ENCODE data around the gene GLCCI1.
A peak's percentile ranks its signal among the peaks of the same experiment; 100 is the strongest.

The GLCCI1 gene

DNA sequence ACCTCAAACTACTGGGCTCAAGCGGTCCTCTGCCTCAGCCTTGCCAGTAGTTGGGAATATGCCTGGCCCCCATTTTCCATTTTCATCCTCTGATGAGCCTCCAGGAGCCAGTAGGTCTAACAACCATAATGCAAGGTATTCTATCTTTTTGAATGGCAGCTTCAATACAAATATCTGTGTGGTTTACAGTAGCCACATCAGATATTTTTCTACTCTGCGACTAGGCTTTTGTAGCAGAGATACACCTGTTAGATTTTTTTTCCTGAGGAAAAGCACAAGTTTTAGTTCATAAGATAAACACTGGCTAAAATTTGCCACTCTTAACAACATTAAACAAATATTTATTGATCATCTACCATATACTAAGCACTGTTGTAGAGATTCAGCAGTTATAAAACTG, 3.9 kb upstream of the GLCCI1 start:
- no peak for DNase-seq

- DNase-seq = no peak
These were observed 3.3 kb upstream of the GLCCI1 start for GRCh38 chr7:7965301-7965700.

DNA sequence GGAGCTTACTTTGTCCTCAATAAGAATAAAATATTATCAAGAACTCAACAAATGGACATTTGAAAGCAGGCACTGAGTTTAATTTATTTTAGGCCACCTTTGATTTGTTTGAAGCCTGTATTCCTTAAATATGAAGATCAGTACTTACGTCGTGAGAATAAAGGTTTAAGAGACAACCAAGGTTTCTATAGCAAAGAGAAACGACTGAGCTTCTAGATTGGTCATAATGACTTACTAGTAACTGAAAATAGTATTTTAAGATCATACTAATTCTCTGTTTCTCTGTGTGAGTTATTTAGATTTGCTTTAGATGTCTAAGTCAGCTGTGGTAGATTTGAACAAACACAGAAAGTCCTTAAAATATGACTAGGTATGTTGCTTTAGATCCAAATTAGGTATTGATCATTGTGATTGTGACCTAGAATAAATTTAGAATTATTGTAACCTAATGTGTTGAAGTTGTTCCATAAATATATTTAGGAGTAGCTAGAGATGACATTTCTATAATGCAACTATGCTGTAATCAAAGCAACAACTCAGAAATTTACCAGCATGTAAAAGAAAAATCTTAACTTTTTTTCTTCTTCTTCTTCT, 2.4 kb upstream of the GLCCI1 start:
- no peak for DNase-seq

DNA sequence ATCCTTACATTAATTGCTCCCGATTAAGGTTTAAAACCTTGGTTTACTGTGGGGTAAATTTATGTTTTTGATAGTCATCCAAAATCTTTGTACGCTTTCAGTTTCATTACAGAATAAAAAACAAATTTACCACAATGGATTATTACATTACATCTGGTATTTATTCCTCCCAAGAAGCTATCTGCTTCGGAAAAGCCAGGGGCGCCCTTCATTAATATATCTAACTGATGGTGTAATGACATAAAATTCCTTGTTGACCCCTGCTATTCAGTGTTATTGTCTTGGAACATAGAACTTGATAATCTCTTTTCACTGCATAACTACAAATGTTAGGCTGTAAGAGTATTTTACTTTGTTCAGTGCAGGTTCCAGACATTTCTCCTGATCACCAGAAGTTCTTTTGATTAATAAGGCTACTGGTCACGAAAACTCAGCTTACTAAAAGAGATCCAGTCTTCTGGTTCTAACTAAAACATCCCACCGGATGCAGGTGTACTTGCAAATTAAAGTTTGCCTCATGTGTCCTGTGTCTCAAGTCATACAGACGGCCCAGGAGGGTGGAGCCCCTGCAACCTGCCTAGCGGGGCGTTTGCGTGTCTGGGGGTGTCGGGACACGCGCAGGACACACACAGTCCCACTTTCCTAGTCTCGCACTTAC, 581 bp upstream of the GLCCI1 start:
- no peak for DNase-seq

DNA sequence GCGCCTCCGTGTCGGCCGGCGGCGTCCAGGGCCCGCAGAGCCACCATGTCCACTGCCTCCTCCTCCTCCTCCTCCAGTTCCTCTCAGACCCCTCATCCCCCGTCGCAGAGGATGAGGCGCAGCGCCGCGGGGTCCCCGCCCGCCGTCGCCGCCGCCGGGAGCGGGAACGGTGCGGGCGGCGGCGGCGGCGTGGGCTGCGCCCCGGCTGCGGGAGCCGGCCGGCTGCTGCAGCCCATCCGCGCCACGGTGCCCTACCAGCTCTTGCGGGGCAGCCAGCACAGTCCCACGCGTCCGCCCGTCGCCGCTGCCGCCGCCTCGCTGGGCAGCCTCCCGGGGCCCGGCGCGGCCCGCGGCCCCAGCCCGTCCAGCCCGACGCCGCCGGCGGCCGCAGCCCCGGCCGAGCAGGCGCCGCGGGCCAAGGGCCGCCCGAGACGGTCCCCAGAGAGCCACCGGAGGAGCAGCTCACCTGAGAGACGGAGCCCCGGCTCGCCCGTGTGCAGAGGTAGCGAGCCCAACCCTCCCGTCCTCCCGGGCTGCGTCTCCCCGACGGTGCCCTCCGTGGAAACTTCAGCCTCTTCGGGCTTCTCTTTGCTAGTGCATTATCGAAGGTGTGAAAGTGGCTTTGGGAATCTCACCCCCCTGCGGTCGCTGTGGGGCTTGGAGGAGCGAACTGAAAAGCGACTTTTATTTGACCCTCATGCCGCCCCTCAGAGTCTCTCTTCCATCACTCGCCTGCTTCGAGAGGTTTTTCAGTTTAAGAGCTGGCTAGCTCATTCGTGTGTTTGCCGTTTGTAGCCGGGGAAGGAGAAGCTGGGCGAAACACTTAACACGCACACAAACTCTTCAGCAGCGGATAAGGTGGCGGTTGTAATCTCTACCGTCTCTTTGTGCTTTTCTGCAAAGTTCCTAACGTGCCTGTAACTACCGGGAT, 975 bp downstream of the GLCCI1 start:
- peak; percentile 67 for DNase-seq

GRCh38 chr7:7970237-7970530, 1.6 kb downstream of the GLCCI1 start:
- DNase-seq = no peak

DNA sequence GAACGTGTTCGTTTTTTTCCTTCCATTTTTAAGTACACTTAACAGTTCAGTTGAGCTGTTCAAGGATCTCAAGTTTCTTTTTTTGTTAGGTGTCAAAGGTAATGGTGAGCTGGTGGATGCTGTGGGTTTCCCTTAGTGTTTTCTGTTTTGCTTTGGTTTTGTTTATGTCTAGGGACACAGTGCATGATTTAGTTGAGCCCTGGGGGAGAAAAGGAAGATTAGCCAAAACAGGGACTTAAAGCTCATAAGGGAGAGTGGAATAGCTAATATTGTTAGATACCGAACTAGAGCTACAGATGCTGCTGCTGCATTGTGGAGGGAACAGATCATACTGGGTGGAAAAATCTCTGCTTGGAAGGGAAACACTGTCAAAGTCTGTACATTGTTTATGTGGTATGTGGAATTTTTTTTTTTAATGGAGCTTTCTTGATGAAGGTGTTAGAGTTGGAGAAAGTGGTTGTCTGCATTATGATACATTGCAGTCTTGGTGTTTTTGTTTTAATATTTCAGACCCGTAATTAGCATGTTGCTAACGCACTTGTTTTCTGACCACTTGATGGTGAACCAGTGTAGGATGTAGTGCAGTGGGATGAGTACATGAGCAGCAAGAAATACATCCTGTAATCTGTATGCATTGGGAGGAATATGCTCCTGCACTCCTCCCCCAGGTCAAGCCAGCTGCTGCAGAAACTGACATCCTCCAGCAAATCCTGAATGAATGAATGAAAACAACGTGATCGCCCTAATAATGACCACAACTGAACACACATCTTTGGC, 2.1 kb downstream of the GLCCI1 start:
- DNase-seq = no peak

DNA sequence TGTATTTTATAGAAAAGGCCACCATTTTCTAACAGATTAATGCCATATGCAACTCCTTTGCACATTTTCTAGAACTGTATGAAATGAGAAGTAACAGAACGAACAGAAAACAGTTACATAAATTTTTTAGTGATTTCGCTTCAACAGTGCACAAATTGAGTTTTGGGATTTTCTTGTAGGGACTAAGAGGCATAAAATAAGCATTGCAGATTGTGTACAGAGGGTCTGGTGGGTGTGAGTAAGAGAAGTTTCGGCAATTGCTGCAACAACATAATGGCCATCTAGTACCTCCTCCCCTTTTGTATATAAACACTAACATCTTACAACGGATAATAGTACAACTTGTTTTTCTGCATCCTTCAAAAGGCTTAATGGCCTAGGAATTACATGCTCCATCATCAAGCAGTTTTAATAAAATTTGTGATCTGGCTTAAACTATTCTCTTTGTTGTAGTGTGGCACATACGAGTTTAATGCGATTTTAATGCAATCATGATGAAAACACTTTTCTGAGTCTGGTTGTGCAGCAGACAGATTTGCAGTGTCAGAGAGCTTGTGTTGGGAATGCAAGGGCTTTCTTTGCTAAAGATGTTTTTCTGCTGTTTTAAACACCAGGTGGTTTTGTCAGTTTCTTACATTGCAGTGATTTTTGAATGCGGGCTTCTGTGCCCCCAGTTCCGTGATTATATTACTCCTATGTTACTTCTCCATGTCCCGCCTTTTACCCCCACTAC, 2.9 kb downstream of the GLCCI1 start:
- DNase-seq = no peak

GRCh38 chr7:7972128-7972527, 3.5 kb downstream of the GLCCI1 start:
- DNase-seq = no peak

GRCh38 chr7:7972922-7973594, 4.5 kb downstream of the GLCCI1 start:
- DNase-seq = no peak

- no peak for DNase-seq
These were observed 8.1 kb downstream of the GLCCI1 start for GRCh38 chr7:7976677-7977076.

DNA sequence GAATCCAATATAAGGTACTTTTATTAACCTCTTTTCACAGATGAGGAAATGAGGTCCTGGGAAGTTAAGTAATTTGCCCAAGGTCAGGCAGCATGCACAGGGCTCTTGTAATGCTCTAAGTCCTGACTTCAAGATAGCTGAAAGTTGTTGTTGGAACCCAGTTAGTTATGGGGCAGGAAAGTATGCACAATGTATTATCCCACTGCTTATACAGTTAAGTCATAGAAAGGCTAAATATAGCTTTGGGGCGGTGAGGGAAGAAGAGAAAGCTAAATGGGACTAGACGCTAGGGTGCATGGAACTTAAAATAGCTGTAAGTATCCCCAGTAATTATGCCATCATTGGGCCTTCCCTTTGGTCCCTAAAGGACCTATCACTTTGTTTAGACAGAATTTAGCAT, 9.2 kb downstream of the GLCCI1 start:
- DNase-seq = no peak

GRCh38 chr7:7978860-7979259, 10.3 kb downstream of the GLCCI1 start:
- no peak for DNase-seq

DNA sequence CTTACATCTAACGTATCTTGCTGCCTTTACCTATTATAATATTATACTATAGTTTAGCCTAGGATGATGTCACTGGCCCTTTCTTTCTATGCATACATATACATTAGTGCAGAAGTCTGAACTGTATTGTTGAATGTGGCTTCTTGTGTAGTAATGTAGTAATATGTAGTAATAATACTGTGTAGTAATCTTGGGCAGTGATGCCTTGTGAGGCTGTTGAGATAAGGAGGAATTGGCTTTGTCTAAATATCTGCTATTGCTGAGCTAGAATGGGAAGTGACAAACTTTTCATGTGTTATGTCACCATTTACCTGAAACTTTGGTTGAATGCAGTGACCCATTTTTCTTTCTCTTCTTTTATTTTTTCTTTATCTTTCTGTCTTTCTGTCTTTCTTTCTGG, 11.0 kb downstream of the GLCCI1 start:
- no peak for DNase-seq

- no peak for DNase-seq
These were observed 11.5 kb downstream of the GLCCI1 start for GRCh38 chr7:7980134-7980533.

- DNase-seq = no peak
These were observed 14.3 kb downstream of the GLCCI1 start for GRCh38 chr7:7982904-7983303.

DNA sequence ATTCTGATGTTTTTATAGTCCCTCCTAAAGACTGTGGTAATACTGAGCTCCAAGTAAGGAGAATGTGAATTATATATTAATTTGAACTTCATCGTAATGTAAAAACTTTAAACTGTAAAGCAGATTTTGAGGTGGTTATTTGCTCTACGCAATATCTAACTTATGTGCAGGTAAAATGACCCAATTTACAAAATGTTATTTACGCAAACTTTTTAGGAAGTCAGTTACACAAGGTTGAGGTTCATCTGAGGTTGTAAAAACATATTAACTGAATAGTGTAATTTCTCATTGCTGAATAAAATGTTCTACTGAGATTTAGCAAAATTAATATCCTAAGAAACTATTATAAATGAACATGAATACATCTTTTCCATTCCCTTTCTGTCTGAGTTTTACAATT, 15.8 kb downstream of the GLCCI1 start:
- no peak for DNase-seq

- no peak for DNase-seq
These were observed 20.1 kb downstream of the GLCCI1 start for GRCh38 chr7:7988706-7989105.

- no peak for DNase-seq
These were observed 20.5 kb downstream of the GLCCI1 start for GRCh38 chr7:7989133-7989532.

GRCh38 chr7:7989616-7990440, 21.2 kb downstream of the GLCCI1 start:
- DNase-seq = no peak

DNA sequence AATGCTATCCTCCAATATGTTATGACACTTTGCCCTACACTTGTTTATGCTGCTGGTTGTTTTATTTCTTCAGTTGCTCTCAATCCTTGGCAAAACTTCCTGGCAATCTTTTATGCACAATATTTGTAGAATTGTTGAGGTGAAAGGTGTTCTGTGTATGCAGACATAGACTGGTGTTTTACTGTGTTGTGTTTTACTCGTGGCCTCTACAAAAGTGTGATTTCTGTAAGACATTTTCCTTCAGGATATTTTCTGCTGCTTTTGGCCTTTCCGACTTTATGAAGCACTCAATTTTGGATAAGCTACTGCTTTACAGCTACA, 21.8 kb downstream of the GLCCI1 start:
- DNase-seq = no peak
